Activated naive CD4-positive, alpha-beta T cell (primary cell): Measurements from ENCODE around the gene MAEA.
"Not testable (repeated sequence)": the region's sequence is repeated elsewhere in the genome, so short reads cannot be mapped to it uniquely, and the experiment has no call there.

Source experiments
- DNase-seq, 4 experiments: peaks; one replicate each; lab custom pipeline; 2025; lab: John Stamatoyannopoulos, UW

The MAEA gene

GRCh38 chr4:1321946-1322650 lies 32.4 kb downstream of the MAEA start:
- no peak for DNase-seq

- no peak for DNase-seq
Measured at GRCh38 chr4:1323280-1323634, 33.6 kb downstream of the MAEA start.

GRCh38 chr4:1323635-1324442 lies 34.1 kb downstream of the MAEA start:
- DNase-seq, result no peak

- not testable (repeated sequence) for DNase-seq
Measured at GRCh38 chr4:1324443-1325175, 34.9 kb downstream of the MAEA start.

- DNase-seq, result no peak
Measured at GRCh38 chr4:1325176-1325480, 35.4 kb downstream of the MAEA start.

GRCh38 chr4:1325681-1326635 lies 36.3 kb downstream of the MAEA start:
- DNase-seq, result no peak

- no peak for DNase-seq
Measured at GRCh38 chr4:1326751-1327525, 37.2 kb downstream of the MAEA start.

GRCh38 chr4:1327526-1328266 lies 38.0 kb downstream of the MAEA start:
- DNase-seq, result no peak

- DNase-seq, result no peak
Measured at GRCh38 chr4:1328267-1329155, 38.8 kb downstream of the MAEA start.

GRCh38 chr4:1329408-1330371 lies 40.0 kb downstream of the MAEA start:
- peak in 1 of 4 experiments; percentile 23 for DNase-seq

- peak in 2 of 4 experiments; percentile 18 to 39 for DNase-seq
Measured at GRCh38 chr4:1330761-1331590, 41.3 kb downstream of the MAEA start.

- DNase-seq, result no peak
Measured at GRCh38 chr4:1331591-1332353, 42.1 kb downstream of the MAEA start.

- no peak for DNase-seq
Measured at GRCh38 chr4:1332686-1333085, 43.0 kb downstream of the MAEA start.

- DNase-seq, result no peak
Measured at GRCh38 chr4:1333256-1333655, 43.6 kb downstream of the MAEA start.

- not testable (repeated sequence) for DNase-seq
Measured at GRCh38 chr4:1333851-1334578, 44.3 kb downstream of the MAEA start.

- no peak for DNase-seq
Measured at GRCh38 chr4:1334579-1334895, 44.8 kb downstream of the MAEA start.
